NT2/D1 (cell line): Measurements from ENCODE around the gene TSEN15.
"Not testable (repeated sequence)": the region's sequence is repeated elsewhere in the genome, so short reads cannot be mapped to it uniquely, and the experiment has no call there.

Source experiments
- SUZ12 ChIP-seq: IDR thresholded peaks from 2 replicates; pipeline ENCODE4 v1.6.1; 2011; ENCODE audit not compliant: insufficient read length, insufficient read depth; ENCODE audit errors: extremely low read depth
- YY1 ChIP-seq: IDR thresholded peaks from 2 replicates; pipeline ENCODE4 v1.6.1; 2011; ENCODE audit not compliant: insufficient read length, insufficient read depth
- ZNF274 ChIP-seq: IDR thresholded peaks from 2 replicates; pipeline ENCODE4 v1.6.1; 2011; ENCODE audit warnings: mild to moderate bottlenecking, low read depth, low read length

GRCh38 chr1:184043315-184043714 lies 8.2 kb upstream of the TSEN15 start:
- not testable (repeated sequence) for TF ChIP-seq SUZ12, ZNF274, YY1
